MM.1S (cell line): ENCODE data around the gene DDX39A.

ENCODE experiments used
- CTCF ChIP-seq: fragments of 300-600 bp; sonication (generic); IDR thresholded peaks from 2 replicates; pipeline ENCODE4 v1.5.1; 2016; ENCODE audit warnings: antibody characterized with exemption, low read length, mixed read lengths
- EZH2 ChIP-seq: fragments of 300-600 bp; sonication (generic); optimal IDR thresholded peaks from 2 replicates; pipeline ENCODE3; 2017; ENCODE audit warnings: low read depth, mild to moderate bottlenecking, antibody characterized with exemption, low read length, mixed read lengths

- TF ChIP-seq CTCF = no peak
- TF ChIP-seq EZH2 = no peak
Observed at GRCh38 chr19:14377883-14378328, 41.2 kb downstream of the DDX39A start.
